ENCODE data around the gene ZNF784.

DNA sequence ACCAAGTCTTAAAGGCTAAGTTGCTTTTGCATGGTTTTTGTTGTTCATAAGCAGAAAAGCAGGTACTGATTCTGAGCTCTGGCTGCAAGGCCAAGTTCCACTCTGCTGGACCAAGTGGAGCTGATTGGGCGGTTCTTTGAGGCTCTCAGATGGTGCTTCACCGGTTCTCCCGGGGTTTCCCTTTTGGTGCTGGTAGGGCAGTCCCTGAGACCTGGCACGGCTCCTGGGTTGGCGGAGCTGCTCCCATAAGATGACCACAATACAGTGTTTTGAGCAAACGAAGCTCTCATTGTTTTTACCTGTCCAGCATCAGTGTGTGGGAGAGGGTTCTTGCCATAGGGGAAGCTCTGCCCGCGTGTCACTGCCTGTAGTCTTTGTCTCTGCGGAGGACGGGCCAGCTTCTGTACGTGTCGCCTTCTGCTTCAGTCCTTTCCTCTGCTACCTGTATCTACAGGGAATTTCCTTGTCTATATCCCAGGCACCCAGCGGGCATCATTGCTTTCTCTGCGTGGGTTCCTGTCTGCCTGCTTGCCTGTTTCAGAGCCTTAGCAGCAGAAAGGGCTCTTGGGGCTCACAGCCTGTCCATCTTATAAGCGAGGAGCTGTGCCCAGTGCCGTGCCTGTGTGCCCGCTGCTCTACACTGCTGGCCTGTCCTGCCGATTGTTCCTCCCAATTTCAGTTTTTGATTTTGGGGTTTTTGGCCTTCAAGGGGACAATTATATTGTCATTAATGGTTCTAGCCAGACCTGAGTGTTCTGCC, 32.8 kb upstream of the ZNF784 start:
- TF ChIP-seq POLR2AphosphoS5 (IDR thresholded peaks at IDR 0.05), result no peak
- TF ChIP-seq CTCF (IDR thresholded peaks at IDR 0.05), result no peak
